Renal cortical epithelial cell (primary cell): ENCODE measurements around the gene F2RL1. TPM values are rescaled to one million over a fixed set of nuclear protein-coding genes. Genes with fewer than 3 reads are reported as not detected.
"Not testable (repeated sequence)": the region's sequence is repeated elsewhere in the genome, so short reads cannot be mapped to it uniquely, and the experiment has no call there.

ENCODE experiments used
- DNase-seq: peaks from one replicate; pipeline ENCODE4 v3.0.0-alpha.2; 2011; ENCODE audit warnings: low read depth
- total RNA-seq: library from RNA; depleted of rRNA; stranded (reverse); fragments of >200 nt; gene quantifications from 2 replicates; pipeline ENCODE4 v1.2.3, GENCODE V29; 2014

F2RL1 gene
- 119 and 170 TPM in 2 replicates for total RNA-seq

GRCh38 chr5:76818844-76819831 lies at the start of gene F2RL1:
TSS of gene F2RL1 (plus strand) at chr5:76819030. CDS start at chr5:76819183, 153 bp downstream.
- peak; percentile 81 for DNase-seq

GRCh38 chr5:76771041-76771440 lies 47.8 kb upstream of the F2RL1 start:
- DNase-seq, result not testable (repeated sequence)

- no peak for DNase-seq
These were observed 47.0 kb upstream of the F2RL1 start for GRCh38 chr5:76771705-76772405.

GRCh38 chr5:76775921-76776320 lies 42.9 kb upstream of the F2RL1 start:
- no peak for DNase-seq

GRCh38 chr5:76776391-76776790 lies 42.4 kb upstream of the F2RL1 start:
- no peak for DNase-seq

GRCh38 chr5:76780616-76781015 lies 38.2 kb upstream of the F2RL1 start:
- not testable (repeated sequence) for DNase-seq

GRCh38 chr5:76781775-76782174 lies 37.1 kb upstream of the F2RL1 start:
- no peak for DNase-seq

GRCh38 chr5:76782444-76782843 lies 36.4 kb upstream of the F2RL1 start:
- peak; percentile 17 for DNase-seq

- peak; percentile 87 for DNase-seq
These were observed 31.6 kb upstream of the F2RL1 start for GRCh38 chr5:76787237-76787636.

GRCh38 chr5:76788362-76788761 lies 30.5 kb upstream of the F2RL1 start:
- no peak for DNase-seq

GRCh38 chr5:76789275-76789674 lies 29.6 kb upstream of the F2RL1 start:
- DNase-seq, result not testable (repeated sequence)

- no peak for DNase-seq
These were observed 28.7 kb upstream of the F2RL1 start for GRCh38 chr5:76789991-76790581.

- DNase-seq, result peak; percentile 99
These were observed 28.1 kb upstream of the F2RL1 start for GRCh38 chr5:76790632-76791290.

- no peak for DNase-seq
These were observed 27.4 kb upstream of the F2RL1 start for GRCh38 chr5:76791461-76791860.

GRCh38 chr5:76794871-76795270 lies 24.0 kb upstream of the F2RL1 start:
- DNase-seq, result peak; percentile 76

GRCh38 chr5:76799588-76799987 lies 19.2 kb upstream of the F2RL1 start:
- DNase-seq, result no peak

- no peak for DNase-seq
These were observed 18.3 kb upstream of the F2RL1 start for GRCh38 chr5:76800579-76800978.

- DNase-seq, result no peak
These were observed 17.5 kb upstream of the F2RL1 start for GRCh38 chr5:76801159-76801802.

GRCh38 chr5:76801803-76802195 lies 17.0 kb upstream of the F2RL1 start:
- DNase-seq, result no peak

- no peak for DNase-seq
These were observed 14.6 kb upstream of the F2RL1 start for GRCh38 chr5:76804266-76804665.

- peak; percentile 99 for DNase-seq
These were observed 12.9 kb upstream of the F2RL1 start for GRCh38 chr5:76805821-76806505.
